G401 (cell line): Measurements from ENCODE around the gene FER. TPM values are rescaled to one million over a fixed set of nuclear protein-coding genes. Genes with fewer than 3 reads are reported as not detected.
"Not testable (repeated sequence)": the region's sequence is repeated elsewhere in the genome, so short reads cannot be mapped to it uniquely, and the experiment has no call there.

Experiments used
- DNase-seq: peaks from one replicate; pipeline ENCODE4 v3.0.0-alpha.2; 2015; ENCODE audit warnings: low spot score
- in situ Hi-C: cut with HindIII; loops from 2 replicates; pipeline ENCODE4 v1.10.0; 2016; ENCODE audit warnings: low sequenced_read_pairs, mixed read lengths
- total RNA-seq: library from RNA; depleted of rRNA; stranded (reverse); fragments of >200 nt; shearing (Covaris generic); gene quantifications from 2 replicates; pipeline ENCODE4 v1.2.3, GENCODE V29; 2014

The FER gene
- total RNA-seq, 1 experiment from 2014 or later, result 5.4 TPM

DNA sequence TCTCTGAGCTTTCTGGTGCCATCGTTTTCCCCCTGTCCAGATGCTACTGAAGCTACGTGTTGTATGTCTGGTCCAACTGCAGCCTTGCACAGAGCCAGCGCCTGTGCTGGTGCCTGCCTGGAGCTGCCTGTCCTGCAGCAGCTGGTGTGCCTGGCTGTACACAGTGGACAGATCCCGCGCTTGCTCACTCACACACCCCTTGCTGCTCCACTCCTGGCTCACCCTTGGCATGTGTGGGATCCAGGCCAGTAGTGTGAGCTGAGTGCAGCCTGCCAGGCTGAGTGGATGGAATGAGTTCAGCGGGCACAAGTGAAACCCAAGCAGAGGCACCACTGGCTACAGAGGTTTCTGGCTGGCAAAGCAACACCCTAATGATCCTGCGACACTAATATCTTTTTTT is 40.4 kb downstream of the FER start:
- in situ Hi-C loops, result no loop called here
- peak; percentile 80 for DNase-seq

DNA sequence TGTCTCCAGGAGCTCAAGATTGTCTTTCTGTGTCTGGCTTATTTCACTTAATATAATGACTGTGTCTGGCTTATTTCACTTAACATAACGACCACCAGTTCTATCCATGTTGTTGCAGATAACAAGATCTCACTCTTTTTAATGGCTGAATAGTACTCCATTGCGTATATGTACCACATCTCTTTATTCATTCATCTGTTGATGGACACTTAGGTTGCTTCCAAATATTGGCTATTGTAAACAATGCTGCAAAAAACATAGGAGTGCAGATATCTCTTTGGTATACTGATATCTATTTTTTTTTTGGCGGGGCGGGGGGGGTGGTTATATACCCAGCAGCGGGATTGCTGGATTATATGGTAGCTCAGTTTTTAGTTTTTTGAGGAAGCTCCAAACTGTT is 45.5 kb downstream of the FER start:
- no peak for DNase-seq
- in situ Hi-C loops, result no loop called here

- DNase-seq, in situ Hi-C loops: not testable (repeated sequence)
These were observed 46.7 kb downstream of the FER start for GRCh38 chr5:108794349-108794748.

- in situ Hi-C loops, result no loop called here
- DNase-seq, result no peak
These were observed 49.7 kb downstream of the FER start for GRCh38 chr5:108797396-108797795.

GRCh38 chr5:108797986-108798385 is 50.3 kb downstream of the FER start:
- in situ Hi-C loops, result no loop called here
- no peak for DNase-seq

DNA sequence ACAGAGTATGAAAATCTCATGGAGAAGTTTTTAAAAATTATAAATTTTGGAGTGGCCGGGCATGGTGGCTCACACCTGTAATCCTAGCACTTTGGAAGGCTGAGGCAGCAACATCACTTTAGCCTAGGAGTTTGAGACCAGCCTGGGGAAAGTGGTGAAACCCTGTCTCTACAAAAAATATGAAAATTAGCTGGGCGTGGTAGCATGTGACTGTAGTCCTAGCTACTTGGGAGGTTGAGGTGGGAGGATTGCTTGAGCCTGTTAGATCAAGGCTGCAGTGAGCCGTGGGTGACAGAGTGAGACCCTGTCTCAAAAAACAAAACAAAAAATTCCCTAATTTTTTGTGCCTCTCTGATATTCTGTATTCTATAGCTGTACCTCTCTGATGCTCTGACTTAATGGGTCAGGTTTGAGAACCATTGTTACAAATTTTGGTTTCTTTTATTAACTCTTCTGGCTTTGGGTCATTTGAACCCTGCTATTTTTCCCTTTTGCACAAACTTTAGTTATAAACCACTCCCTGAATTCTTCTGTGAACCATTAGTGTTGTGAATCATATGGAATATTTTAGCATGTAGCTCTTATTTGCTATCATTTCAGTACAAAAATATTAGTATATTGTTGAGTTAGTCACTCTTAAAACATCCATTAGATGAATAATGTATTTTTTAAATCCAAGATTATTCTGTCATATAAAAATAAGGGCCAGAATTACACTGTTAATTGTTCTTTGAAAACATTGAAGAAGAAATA is 51.0 kb downstream of the FER start:
- no peak for DNase-seq
- in situ Hi-C loops, result no loop called here

DNA sequence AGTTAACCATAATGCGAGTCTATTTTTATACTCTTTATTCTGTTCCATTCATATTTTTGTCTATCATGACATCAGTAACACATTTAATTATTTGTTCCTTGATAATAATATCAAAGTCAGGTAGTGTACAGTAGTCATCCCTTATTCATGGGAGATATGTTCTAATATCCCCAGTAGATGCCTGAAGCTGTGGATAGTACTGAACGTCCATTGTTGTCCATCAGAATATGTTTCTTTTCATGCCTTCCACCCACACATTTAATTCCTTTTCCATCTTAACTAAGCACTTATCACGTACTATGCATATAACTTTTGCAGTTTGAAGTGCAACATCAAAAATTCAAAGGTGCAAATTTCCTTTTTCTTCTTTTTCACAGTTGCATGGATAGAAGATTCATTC is 53.6 kb downstream of the FER start:
- no peak for DNase-seq
- in situ Hi-C loops, result no loop called here

GRCh38 chr5:108801776-108802175 is 54.1 kb downstream of the FER start:
- in situ Hi-C loops, result no loop called here
- no peak for DNase-seq

GRCh38 chr5:108810717-108811116 is 63.0 kb downstream of the FER start:
- DNase-seq, result no peak
- in situ Hi-C loops, result no loop called here

DNA sequence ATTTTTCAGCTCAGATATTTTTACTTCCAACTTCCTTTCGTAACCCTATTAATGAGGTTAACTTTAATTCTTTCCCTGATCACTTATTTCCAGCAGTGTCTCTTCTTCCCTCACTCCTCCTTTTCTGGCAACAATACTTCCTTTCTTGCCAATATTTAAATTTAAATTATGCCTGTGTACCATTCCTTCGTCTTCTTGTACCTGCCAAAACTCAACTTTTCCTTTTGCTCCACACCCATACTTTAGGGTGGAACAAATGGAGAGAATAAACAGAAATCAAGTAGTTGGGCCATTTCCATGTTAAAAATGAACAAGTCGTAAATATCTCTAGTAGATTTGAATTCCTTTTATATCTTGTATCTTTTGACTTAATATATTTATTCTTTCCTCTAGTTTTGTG is 66.0 kb downstream of the FER start:
- DNase-seq, result no peak
- in situ Hi-C loops, result no loop called here

- DNase-seq, result no peak
- in situ Hi-C loops, result no loop called here
These were observed 66.9 kb downstream of the FER start for GRCh38 chr5:108814551-108814950.

DNA sequence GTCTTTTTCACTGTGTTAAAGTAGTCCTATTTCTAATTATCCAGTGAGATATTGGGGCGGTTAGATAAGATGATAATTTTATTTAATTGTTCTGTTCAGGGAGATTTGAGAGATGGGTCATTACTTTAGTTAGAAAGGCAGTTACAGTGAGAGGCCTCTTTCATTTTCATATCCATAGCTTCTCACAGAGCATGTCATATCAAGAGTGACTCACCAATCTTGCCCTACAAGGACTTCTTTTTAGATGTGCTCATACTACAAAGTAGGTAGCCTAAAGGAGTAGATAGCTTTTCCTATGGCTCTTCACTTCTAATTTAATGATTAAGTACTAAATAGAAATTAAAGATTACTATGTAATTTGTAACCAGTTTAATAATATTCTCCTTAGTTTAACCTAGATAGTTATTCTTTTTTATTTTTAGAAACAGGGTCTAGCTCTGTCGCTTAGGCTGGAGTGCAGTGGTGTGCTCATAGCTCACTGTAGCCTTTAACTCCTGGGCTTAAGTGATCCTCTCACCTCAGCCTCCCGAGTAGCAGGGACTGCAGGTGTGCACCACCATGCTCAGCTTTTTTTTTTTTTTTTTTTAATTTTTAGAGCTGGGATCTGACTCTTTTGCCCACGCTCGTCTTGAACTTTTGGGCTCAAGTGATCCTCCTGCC is 71.0 kb downstream of the FER start:
- in situ Hi-C loops, result no loop called here
- DNase-seq, result no peak

- in situ Hi-C loops, result no loop called here
- DNase-seq, result no peak
These were observed 73.3 kb downstream of the FER start for GRCh38 chr5:108820983-108821382.

- in situ Hi-C loops, result no loop called here
- no peak for DNase-seq
These were observed 74.7 kb downstream of the FER start for GRCh38 chr5:108822211-108822947.

DNA sequence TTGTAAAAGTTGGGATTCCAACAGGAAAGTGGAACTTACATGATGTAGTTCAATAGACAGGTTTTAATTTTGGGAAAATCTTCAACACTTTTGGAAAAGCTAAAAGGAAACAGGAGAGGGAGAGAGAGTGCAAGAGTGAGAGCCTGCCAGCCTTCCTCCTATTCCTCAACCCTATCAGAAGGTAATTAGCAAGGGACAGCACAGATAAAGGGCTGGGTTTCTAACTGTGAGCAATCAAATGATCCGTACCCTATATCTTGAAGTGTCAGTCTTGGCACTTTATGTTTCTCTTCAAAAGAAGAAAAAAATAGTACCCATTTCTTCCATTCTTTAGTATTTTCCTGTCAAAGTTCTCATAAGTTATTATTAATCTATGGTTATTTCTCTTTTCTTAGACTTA is 79.4 kb downstream of the FER start:
- in situ Hi-C loops, result no loop called here
- no peak for DNase-seq

DNA sequence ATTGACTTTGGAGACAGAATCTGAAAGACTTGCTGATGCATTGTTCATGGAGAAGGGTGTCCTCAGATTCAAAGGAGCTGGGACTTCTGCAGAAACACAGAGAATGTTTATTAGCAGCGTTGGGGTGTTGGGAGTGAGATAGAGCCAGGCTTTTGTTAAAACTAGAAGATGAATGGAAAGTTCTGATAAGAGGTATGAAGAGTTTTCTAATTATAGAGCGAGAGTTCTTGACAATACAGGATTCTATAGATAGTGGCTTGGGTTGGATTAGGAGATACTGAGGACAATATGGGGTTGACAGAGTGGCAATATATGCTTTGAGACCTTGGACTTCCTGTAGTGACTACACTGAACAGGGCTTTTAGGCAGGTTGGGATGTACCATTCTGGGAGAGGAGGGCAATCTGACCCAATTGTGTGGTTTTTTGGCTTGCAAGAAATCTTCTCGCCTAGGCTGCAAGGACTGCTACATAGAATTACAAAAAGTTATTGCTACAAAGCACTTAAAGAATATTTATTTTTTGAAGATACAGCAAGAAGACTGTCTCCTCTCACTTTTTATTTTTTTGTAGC is 83.1 kb downstream of the FER start:
- in situ Hi-C loops, result no loop called here

GRCh38 chr5:108836492-108836891 is 88.8 kb downstream of the FER start:
- no peak for DNase-seq
- in situ Hi-C loops, result no loop called here

More for the DNA sequence above, 83.1 kb downstream of the FER start:
- no peak for DNase-seq

DNA sequence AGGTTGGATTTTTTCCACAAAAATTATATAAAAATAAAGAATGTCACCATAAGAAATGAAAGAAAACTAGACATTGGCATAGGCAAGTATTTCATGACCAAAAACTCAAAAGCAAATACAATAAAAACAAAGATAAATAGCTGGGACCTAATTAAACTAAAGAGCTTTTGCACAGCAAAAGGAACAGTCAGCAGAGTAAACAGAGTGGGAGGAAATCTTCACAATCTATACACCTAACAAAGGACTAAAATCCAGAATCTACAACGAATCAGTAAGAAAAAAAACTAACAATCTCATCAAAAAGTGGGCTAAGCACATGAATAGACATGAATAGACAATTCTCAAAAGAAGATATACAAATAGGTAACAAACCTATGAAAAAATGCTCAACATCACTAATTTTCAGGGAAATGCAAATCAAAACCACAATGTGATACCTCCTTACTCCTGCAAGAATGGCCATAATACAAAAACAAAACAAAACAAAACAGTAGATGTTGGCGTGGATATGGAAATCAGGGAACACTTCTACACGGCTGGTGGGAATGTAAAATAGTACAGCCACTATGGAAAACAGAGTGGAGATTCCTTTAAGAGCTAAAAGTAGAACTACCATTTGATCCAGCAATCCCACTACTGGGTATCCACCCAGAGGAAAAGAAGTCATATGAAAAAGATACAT is 94.7 kb downstream of the FER start:
- in situ Hi-C loops, result not testable (repeated sequence)

GRCh38 chr5:108851129-108851528 is 103.4 kb downstream of the FER start:
- DNase-seq, in situ Hi-C loops: not testable (repeated sequence)

More for the DNA sequence above, 94.7 kb downstream of the FER start:
- not testable (repeated sequence) for DNase-seq
